Measurements from ENCODE around the gene OR2A42.
"Not testable (repeated sequence)": the region's sequence is repeated elsewhere in the genome, so short reads cannot be mapped to it uniquely, and the experiment has no call there.

GRCh38 chr7:144281981-144282380, 42.6 kb upstream of the OR2A42 start:
- TF ChIP-seq CTCF (conservative IDR thresholded peaks at IDR 0.05; ENCODE audit: low read length); EZH2phosphoT487 (IDR thresholded peaks at IDR 0.05; ENCODE audit: borderline replicate concordance, low read depth, low read length): not testable (repeated sequence)
